ENCODE results near the gene RAB1B.

- TF ChIP-seq CTCF (IDR thresholded peaks at IDR 0.05; ENCODE audit: low read depth, low read length, poor library complexity, severe bottlenecking) (peak; percentile 92), EZH2phosphoT487 (IDR thresholded peaks at IDR 0.05; ENCODE audit: borderline replicate concordance, low read length) (no peak)
These were observed 14.3 kb downstream of the RAB1B start for GRCh38 chr11:66282468-66283455.

Measured in DOHH2 (cell line).